Measurements from ENCODE around the gene TMEM163.

Gene TMEM163

GRCh38 chr2:134715932-134716643 is 2.7 kb downstream of the TMEM163 start:
- H3K9me2 ChIP-seq (replicated peaks; ENCODE audit: control insufficient read depth, low read length) = no peaks in the 10 kb centered on the region
- H3K9me3 ChIP-seq (ENCODE audit: control insufficient read depth, insufficient read depth, low read length) = no peaks in the 10 kb centered on the region
- no peaks in the 10 kb centered on the region for H3K79me2 ChIP-seq (ENCODE audit: control insufficient read depth, low read length)
- H3K4me2 ChIP-seq (ENCODE audit: low read length) = no peak overlapping the region
- H4K20me1 ChIP-seq (ENCODE audit: control insufficient read depth, insufficient read depth, low read depth, low read length) = no peaks in the 10 kb centered on the region
- no peak overlapping the region for H3K4me3 ChIP-seq (ENCODE audit: low read length)
- H3K4me1 ChIP-seq (ENCODE audit: control insufficient read depth, low read length) = peaks cover 21% of the 10 kb centered on the region
- peaks cover 70% of the 10 kb centered on the region for H3K27me3 ChIP-seq (ENCODE audit: control insufficient read depth, low read length)
- TF ChIP-seq EZH2phosphoT487 (IDR thresholded peaks at IDR 0.05; ENCODE audit: borderline replicate concordance, low read length) (no peak), CTCF (IDR thresholded peaks at IDR 0.05; ENCODE audit: low read depth, low read length, poor library complexity, severe bottlenecking) (no peak)
- H3K27ac ChIP-seq (ENCODE audit: low read depth, low read length) = no peak overlapping the region
- no peaks in the 10 kb centered on the region for H3K36me3 ChIP-seq (ENCODE audit: control insufficient read depth, low read length)
- no peaks in the 10 kb centered on the region for H3F3A ChIP-seq (ENCODE audit: control insufficient read depth, insufficient read depth)

- no peak overlapping the region for H3K27ac ChIP-seq (ENCODE audit: low read depth, low read length)
- no peaks in the 10 kb centered on the region for H3F3A ChIP-seq (ENCODE audit: control insufficient read depth, insufficient read depth)
- no peaks in the 10 kb centered on the region for H3K9me3 ChIP-seq (ENCODE audit: control insufficient read depth, insufficient read depth, low read length)
- H4K20me1 ChIP-seq (ENCODE audit: control insufficient read depth, insufficient read depth, low read depth, low read length) = no peaks in the 10 kb centered on the region
- H3K36me3 ChIP-seq (ENCODE audit: control insufficient read depth, low read length) = no peaks in the 10 kb centered on the region
- TF ChIP-seq EZH2phosphoT487 (IDR thresholded peaks at IDR 0.05; ENCODE audit: borderline replicate concordance, low read length) (no peak), CTCF (IDR thresholded peaks at IDR 0.05; ENCODE audit: low read depth, low read length, poor library complexity, severe bottlenecking) (no peak)
- peaks cover 17% of the 10 kb centered on the region for H3K4me1 ChIP-seq (ENCODE audit: control insufficient read depth, low read length)
- no peak overlapping the region for H3K4me3 ChIP-seq (ENCODE audit: low read length)
- no peaks in the 10 kb centered on the region for H3K9me2 ChIP-seq (replicated peaks; ENCODE audit: control insufficient read depth, low read length)
- H3K4me2 ChIP-seq (ENCODE audit: low read length) = no peak overlapping the region
- H3K27me3 ChIP-seq (ENCODE audit: control insufficient read depth, low read length) = peaks cover 51% of the 10 kb centered on the region
- H3K79me2 ChIP-seq (ENCODE audit: control insufficient read depth, low read length) = no peaks in the 10 kb centered on the region
Observed at GRCh38 chr2:134714228-134714627, 4.6 kb downstream of the TMEM163 start.

- no peak overlapping the region for H3K4me2 ChIP-seq (ENCODE audit: low read length)
- H3K27ac ChIP-seq (ENCODE audit: low read depth, low read length) = no peak overlapping the region
- no peaks in the 10 kb centered on the region for H3F3A ChIP-seq (ENCODE audit: control insufficient read depth, insufficient read depth)
- H4K20me1 ChIP-seq (ENCODE audit: control insufficient read depth, insufficient read depth, low read depth, low read length) = no peaks in the 10 kb centered on the region
- H3K4me1 ChIP-seq (ENCODE audit: control insufficient read depth, low read length) = peaks cover 16% of the 10 kb centered on the region
- H3K79me2 ChIP-seq (ENCODE audit: control insufficient read depth, low read length) = no peaks in the 10 kb centered on the region
- H3K4me3 ChIP-seq (ENCODE audit: low read length) = no peak overlapping the region
- no peaks in the 10 kb centered on the region for H3K9me2 ChIP-seq (replicated peaks; ENCODE audit: control insufficient read depth, low read length)
- H3K9me3 ChIP-seq (ENCODE audit: control insufficient read depth, insufficient read depth, low read length) = no peaks in the 10 kb centered on the region
- H3K27me3 ChIP-seq (ENCODE audit: control insufficient read depth, low read length) = peaks cover 49% of the 10 kb centered on the region
- no peak for TF ChIP-seq CTCF (IDR thresholded peaks at IDR 0.05; ENCODE audit: low read depth, low read length, poor library complexity, severe bottlenecking)
- H3K36me3 ChIP-seq (ENCODE audit: control insufficient read depth, low read length) = no peaks in the 10 kb centered on the region
Observed at GRCh38 chr2:134713606-134714005, 5.2 kb downstream of the TMEM163 start.

All from DOHH2 (cell line).